ENCODE data around the gene SLC24A3.

The SLC24A3 gene

GRCh38 chr20:19241440-19241839 lies 29.0 kb downstream of the SLC24A3 start:
- DNase-seq (ENCODE audit: low spot score), result no peak

GRCh38 chr20:19244291-19244690 lies 31.8 kb downstream of the SLC24A3 start:
- no peak for DNase-seq (ENCODE audit: low spot score)

- no peak for DNase-seq (ENCODE audit: low spot score)
Measured at GRCh38 chr20:19249106-19249879, 36.9 kb downstream of the SLC24A3 start.

GRCh38 chr20:19250346-19250745 lies 37.9 kb downstream of the SLC24A3 start:
- no peak for DNase-seq (ENCODE audit: low spot score)

- DNase-seq (ENCODE audit: low spot score), result no peak
Measured at GRCh38 chr20:19251506-19251905, 39.1 kb downstream of the SLC24A3 start.

GRCh38 chr20:19251958-19252357 lies 39.5 kb downstream of the SLC24A3 start:
- no peak for DNase-seq (ENCODE audit: low spot score)

GRCh38 chr20:19252451-19253120 lies 40.1 kb downstream of the SLC24A3 start:
- DNase-seq (ENCODE audit: low spot score), result no peak

GRCh38 chr20:19253316-19253715 lies 40.9 kb downstream of the SLC24A3 start:
- DNase-seq (ENCODE audit: low spot score), result no peak

GRCh38 chr20:19253916-19254820 lies 41.7 kb downstream of the SLC24A3 start:
- DNase-seq (ENCODE audit: low spot score), result peak; percentile 33

GRCh38 chr20:19254956-19255355 lies 42.5 kb downstream of the SLC24A3 start:
- no peak for DNase-seq (ENCODE audit: low spot score)

GRCh38 chr20:19256085-19256484 lies 43.6 kb downstream of the SLC24A3 start:
- no peak for DNase-seq (ENCODE audit: low spot score)

GRCh38 chr20:19256906-19257595 lies 44.6 kb downstream of the SLC24A3 start:
- DNase-seq (ENCODE audit: low spot score), result no peak

- DNase-seq (ENCODE audit: low spot score), result no peak
Measured at GRCh38 chr20:19257865-19258264, 45.4 kb downstream of the SLC24A3 start.

- no peak for DNase-seq (ENCODE audit: low spot score)
Measured at GRCh38 chr20:19259141-19259591, 46.7 kb downstream of the SLC24A3 start.

GRCh38 chr20:19260412-19261090 lies 48.1 kb downstream of the SLC24A3 start:
- DNase-seq (ENCODE audit: low spot score), result no peak

- DNase-seq (ENCODE audit: low spot score), result no peak
Measured at GRCh38 chr20:19264191-19264590, 51.7 kb downstream of the SLC24A3 start.

GRCh38 chr20:19265646-19266374 lies 53.4 kb downstream of the SLC24A3 start:
- DNase-seq (ENCODE audit: low spot score), result no peak

GRCh38 chr20:19268426-19268825 lies 56.0 kb downstream of the SLC24A3 start:
- DNase-seq (ENCODE audit: low spot score), result no peak

- DNase-seq (ENCODE audit: low spot score), result no peak
Measured at GRCh38 chr20:19269737-19270340, 57.4 kb downstream of the SLC24A3 start.
